Measurements from ENCODE around the gene KIF26A.

KIF26A gene

DNA sequence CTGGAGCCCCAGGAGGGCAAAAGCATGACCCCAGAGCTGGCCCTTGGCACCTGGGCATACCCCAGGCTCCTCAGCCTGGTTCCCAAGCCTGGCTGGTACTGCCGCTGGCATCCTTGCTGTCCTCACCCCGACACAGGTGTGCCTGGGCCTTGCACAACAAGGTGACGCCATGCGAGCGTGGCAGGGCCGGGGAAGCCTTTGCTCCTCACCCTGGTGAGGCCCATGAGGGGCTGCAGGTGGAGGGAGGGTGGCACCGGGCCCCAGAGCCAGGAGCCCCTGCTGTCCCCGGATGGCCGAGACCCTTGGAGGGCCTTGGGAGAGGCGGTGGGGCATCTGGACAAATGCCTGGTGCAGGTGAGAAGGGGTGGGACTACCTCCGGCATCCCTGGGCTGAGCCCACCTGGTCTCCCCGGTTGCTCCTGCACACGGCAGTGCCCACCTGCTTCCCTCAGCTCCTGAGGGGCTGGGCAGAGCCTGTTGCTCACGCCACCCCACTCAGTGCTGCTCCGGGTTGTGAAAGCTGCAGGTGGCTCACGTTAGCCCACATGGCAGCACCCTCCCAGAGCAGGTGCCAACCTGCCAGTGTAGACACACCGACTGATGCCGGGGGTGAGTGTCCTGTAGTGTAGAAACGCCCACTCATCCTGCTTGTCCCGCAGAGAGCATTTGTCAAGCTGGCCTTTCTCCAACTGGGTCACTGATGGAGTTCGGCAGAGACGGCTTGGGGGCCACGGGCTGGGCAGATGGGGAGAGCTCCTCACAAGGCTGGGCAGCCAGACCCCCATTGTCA lies 24.6 kb upstream of the KIF26A start:
- FAIRE-seq, result no peak

DNA sequence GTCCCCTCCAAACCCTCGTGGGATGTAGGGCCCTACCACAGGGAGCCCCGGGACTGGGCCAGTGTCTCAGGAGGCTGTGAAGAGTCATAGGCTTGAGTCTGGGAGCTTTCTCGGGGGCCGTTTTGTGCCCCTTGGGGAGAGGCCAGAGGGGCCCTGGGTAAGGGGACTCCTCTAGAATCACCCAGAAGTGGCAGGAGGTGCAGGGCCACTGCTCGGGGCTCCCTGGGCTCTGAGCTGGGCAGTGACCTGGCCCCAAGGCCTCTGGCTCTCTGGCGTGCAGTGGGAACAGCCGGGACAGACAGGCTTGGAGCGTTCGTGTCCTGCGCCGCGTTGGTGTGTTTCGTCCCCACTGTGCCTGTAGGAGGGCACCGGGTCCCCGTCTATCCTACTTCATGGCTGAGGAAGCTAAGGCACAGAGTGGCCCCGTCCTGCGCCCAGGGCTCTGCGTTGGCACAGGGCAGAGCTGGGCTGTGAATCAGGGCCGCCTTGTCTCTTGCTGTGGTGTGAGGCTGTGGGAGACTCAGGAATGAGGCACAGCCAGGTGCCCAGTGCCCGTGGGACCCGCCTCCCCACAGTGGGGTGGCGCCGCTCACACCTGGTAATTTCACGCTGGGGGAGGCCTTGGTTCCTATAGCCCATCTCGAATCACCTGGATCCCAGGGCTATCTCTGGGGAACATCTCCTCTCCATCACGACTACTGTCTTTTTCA lies 23.8 kb upstream of the KIF26A start:
- no peak for FAIRE-seq

DNA sequence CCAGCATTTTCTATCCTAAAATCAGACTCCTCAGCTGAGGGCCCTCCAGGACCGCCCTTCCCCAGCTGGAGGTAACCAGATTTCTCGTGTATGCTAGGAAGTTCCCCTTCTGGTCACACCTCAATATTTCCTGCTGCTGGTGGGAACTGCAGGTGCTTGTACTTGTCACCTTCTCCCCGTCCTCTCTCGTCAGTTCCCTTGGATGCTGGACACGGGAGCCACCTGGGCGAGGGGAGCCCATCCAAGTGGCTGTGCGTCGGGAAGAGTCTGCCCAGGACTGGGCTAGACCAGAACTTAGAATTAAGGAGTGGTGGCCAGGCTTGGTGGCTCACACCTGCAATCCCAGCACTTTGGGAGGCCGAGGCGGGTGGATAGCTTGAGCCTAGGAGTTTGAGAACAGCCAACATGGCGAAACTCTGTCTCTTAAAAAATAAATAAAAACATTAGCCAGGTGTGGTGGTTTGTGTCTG lies 23.2 kb upstream of the KIF26A start:
- no peak for FAIRE-seq

DNA sequence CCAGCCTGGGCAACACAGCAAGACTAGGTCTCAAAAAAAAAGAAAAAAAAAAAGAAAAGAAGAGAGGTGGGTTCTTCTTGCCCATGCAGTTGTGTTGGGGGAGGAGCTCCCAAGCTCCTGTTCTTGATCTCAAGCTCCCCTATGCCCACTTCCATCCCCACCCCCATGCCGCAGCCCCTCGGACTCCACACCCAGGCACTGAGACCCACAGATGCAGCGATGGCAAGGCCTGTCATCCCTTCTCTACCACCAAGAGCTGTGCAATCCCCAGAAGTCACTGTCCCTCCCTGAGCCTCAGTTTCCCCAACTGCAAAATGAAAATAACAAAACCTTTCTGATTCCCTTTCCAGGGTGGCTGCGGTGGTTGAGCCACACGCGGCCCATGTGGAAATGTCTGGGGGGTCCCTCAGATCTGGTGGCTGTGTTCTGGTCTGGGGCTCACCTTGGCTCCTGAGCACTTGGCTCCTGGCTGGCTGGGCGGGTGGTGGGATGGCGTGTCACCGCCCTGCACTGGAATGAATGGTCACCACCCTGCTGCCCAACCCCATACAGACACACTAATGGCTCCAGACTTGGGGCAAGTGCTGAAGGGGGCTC lies 22.6 kb upstream of the KIF26A start:
- FAIRE-seq, result no peak

DNA sequence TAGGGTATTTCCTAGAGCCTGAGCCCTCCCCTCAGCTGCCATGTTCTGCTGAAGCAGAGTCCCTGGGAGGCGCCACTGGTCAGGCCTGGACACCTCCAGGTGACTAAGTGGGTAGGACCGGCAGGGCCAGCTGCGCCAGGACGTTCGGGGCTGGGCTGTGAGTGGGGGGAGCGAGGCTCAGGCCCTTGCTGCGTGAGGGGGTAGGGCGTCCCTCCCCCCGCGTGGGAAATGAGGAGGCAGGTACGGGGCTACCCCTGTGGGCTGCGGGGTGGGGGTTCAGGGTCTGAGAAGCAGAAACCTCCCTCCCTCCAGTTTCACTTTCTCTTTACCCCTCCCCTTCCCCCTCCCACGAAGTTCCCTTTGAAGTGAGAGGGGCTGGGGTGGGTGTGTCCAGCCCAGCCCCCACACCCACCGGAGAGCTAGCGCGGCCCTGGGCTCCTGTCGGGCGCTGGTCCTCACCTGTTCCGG lies 22.1 kb upstream of the KIF26A start:
- FAIRE-seq, result no peak

DNA sequence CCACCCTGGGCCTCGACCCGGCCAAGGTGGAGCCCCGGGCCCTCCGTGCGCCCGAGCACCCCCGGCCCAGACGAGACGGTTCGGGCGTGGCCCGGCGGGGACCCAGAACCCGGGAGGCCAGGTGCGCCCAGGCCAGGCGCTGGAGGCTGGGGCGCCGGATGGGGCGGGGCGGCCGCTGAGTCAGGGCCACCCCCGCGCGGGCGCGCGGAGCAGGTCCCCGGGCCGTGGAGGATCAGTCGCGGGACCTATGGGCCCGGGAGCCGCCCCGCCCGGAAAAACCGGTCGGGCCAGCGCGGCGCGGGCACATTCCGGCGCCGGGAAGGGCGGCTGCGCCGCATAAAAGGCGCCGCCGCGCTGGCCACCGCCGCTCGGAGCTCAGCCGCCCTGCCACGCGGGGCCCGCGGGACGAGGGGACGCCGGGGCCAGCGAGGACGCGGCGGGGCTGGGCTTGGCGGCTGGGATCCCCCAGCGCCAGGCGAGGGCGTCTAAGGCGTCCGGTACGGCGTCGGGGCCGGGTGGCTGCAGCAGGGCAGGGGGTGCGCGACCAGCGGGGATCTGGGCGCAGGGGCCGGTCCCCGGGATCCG lies 21.5 kb upstream of the KIF26A start:
- FAIRE-seq, result no peak

DNA sequence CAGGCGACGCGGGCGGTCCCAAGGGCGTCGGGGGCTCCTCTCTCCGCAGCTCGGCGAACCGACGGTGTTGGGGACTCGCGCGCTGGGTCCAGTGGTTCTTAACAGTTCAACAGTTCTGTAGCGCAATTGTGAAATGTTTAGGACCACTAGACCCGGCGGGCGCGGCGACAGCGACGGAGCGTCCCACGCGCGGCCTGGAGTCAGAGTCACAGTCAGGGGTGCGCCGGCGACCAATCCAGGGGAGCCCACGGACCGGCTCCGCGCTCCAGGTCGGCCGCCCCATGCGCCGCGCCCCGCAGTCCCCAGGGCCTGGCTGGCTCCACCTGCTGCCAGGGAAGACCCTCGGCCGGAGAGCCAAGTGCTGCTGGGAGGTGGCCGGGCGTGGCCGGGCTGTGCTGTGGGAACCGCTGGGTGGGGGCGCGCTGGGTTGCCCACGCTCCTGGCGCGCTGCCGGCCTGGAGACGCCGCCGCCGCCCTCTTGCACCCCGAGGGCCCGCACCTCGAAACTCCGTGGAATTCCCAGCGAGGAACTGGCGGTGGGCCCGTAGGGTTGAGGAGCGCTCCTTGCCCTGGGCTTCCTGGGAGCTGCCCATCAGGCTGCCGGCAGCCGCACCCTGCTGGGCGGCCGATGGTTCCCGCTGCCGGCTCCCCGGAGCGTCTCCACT lies 20.9 kb upstream of the KIF26A start:
- FAIRE-seq, result no peak

DNA sequence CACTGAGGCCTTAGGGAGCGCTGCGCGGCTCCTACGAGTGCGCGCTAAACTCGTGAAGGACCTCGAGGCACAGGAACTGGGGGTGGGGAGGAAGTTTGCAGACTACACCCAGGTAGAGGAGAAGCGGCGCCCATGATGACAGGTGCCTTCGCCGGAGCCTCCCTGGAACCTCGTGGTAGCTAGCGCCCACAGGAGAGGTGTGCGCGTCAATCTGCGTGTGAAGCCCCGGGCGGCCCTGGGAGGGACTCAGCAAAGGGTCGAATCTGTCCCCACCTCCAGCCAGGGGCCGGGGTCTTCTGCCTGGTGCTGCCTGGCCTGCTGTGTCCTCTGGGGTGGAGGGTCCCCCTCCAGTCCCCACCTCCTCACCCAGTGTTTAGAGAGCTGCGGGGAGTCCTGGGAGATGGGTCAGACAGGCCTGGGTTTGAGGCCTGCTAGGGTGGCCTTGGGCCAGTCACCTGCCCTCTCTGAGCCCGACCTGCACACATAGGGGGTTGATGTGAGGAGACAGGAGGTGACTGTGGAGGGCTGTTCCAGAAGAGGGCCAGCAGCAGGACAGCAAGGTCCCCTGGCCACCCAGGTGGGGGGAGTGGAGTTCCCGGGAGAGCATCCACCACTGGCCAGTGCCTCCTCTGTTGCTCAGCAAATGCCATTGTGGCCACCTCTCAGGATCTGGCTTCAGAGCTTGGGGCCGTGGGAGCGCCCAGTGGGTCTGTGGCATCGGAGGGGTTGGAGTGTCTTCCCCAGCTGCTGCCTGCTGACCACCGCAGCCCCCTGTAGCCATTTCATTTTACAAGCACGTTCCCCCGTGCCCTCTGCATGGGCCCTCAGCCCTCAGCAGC lies 20.2 kb upstream of the KIF26A start:
- no peak for FAIRE-seq

DNA sequence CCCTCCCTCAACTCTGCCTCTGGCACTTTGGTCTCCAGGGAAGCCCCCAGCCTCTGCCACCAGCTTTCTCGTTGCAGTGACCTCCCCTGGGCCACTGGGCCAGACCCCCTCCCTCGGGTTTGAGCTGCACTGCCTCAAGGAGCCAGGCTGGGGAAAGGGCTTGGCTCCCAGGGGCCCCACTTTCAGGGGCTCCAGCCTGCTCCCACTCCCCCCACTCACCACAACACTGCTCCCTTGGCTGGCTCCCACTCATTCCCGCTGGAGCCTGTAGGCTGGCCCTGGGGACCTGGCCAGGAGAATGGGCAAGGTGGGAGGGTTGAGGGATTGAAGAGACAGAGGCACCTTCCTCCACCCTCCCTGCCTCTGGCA lies 19.3 kb upstream of the KIF26A start:
- FAIRE-seq, result no peak

DNA sequence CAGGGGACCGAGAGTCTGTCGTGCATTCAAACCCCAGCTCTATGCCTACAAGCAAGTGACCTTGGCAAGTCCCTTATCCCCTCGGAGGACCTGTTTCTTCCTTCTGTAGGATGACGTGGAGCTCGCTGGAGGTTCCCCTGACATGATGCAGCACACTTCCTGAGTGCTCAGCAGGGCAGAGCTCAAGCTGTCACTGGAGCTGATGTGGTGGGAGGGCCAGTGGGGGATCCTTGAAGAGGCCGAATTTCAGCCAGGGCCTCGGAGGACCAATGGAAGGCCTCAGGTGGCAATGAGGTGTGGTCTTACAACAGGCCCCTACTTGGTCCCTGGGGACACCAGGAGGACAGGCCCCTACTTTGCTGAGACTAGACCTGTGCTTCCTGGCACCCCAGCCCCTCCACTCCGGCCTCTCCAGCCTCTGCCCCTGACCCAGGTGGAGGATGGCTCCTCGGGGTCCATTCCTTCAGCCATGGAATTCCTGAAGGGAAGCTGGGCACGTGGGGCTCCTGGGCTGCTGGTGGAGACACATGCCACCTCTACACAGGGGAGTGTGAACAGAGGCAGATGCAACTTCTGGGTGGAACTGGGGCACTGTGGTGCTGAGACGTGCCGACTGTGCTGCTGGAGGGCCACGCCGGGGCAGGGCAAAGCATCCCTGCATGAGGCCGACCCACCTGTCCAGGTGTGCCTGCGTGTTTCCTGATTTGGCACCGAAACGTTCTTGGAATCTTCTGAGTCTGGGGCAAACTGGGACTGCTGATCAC lies 18.7 kb upstream of the KIF26A start:
- no peak for FAIRE-seq

DNA sequence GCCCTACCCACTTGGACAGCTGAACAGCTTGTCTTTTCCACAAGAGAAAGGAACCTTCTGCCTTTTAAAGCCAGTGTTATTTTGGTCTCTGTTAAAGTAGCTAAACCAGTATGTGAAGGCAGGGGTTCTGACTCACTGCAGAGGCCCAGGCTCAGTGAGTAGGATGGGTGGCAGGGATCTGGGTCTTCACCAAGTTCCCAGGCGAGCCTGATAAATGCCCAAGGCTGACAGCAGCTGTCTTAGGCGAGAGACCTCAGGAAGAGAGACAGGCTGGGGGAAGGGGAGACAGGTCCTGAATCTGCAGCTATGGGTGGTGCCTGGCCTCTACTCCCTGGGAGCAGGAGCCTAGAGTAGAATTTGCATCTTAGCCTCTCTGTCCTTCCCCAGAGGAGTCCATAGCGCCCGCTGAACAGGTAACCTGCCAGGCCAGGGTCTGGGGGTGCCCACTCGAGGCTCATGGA lies 18.1 kb upstream of the KIF26A start:
- FAIRE-seq, result no peak

DNA sequence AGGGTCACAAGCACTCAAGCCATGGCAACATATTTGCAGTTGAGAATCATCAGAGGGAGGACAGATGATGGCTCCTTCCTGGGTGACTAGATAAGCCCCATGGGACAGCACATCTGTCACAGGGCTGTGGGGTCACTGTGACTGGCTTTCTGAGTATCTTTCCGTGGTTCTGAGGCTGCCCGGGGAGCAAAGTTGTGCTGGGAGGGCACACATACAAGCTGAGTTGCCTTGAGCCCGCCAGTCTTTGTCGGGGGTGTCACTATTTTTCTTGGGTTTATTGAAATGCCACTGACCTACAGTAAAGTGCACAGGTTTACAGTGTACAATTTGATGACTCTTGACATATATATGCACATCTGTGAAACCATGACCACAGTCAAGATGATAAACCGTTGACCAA lies 17.2 kb upstream of the KIF26A start:
- no peak for FAIRE-seq

DNA sequence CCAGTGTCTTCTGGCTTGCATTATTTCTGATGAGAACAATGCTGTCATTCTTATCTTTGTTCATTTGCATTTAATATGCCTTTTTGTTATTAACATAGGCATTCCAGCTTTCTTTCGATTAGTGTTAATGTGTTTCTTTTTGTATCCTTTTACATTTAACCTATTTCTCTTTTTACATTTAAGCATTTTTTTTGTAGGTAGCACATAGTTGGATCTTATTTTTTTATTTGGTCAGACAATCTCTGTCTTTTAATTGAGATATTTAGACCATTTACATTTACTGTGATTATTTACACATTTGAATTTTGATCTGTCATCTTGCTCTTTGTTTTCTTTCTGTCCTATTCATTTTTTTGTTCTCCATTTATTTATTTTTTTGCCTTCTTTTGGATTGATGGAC lies 14.5 kb upstream of the KIF26A start:
- no peak for FAIRE-seq

DNA sequence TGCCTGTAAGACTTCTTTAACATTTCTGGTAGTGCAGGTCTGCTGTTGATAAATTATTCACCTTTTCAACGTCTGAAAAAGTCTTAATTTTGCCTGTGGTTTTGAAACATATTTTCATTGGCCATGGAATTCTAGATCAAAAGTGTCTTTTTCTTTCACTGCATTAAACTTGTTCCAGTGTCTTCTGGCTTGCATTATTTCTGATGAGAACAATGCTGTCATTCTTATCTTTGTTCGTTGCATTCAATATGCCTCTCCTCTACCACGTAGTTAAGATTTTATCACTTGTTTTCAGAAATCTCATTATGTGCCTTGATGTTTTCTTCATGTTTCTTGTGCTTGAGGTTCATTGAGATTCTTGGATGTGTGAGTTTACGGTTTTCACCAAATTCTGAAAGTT lies 13.4 kb upstream of the KIF26A start:
- no peak for FAIRE-seq

DNA sequence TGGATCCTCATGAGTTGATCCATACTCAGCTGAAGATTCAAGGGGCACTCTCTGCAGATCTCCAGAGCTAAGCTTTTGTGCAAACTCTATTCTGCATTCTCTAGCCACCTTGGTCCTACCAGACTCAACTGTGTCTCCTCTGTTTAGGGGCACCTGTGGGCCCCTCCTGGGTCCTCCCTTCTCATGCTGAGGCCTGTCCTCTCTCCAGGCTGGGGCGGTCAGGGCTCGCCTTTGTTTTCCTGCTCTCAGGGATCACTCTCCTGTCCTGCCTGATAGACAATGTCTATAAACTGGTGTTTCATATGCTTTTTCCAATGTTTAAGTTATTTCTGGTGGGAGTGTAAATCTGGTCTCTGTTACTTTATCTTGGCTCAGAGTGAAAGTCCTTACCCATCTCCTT lies 11.6 kb upstream of the KIF26A start:
- FAIRE-seq, result no peak

DNA sequence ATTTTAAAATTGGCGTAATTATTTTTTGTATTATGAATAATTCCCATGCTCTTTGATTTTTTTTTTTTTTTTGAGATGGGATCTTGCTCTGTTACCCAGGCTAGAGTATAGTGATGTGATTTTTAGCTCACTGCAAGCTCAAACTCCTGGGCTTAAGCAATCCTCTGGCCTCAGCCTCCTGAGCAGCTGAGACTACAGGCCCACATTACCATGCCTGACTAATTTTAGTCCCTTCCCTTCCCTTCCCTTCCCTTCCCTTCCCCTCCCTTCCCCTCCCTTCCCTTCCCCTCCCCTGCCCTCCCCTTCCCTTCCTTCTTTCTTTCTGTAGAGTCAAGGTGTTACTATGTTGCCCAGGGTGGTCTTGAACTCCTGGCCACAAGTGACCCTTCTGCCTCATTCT lies 9.4 kb upstream of the KIF26A start:
- FAIRE-seq, result no peak

DNA sequence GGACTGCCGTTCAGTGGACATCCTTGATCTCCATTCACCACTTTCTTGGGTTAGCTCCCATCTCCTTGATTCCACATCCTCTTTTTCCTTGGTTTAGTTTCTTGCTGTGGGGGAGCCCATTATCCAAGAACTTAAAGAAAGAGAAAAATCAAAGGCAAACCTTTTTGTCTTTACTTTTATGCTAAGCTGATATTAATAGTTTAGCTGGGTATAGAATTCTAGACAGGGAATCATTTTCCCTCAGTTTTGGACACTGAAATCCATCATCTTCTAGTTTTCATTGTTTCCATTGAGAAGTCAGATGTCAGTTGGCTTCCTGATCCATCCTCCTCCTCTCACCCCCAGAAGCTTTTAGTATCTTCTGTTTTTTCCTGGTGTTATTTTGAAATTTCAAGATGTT lies 8.8 kb upstream of the KIF26A start:
- FAIRE-seq, result no peak

DNA sequence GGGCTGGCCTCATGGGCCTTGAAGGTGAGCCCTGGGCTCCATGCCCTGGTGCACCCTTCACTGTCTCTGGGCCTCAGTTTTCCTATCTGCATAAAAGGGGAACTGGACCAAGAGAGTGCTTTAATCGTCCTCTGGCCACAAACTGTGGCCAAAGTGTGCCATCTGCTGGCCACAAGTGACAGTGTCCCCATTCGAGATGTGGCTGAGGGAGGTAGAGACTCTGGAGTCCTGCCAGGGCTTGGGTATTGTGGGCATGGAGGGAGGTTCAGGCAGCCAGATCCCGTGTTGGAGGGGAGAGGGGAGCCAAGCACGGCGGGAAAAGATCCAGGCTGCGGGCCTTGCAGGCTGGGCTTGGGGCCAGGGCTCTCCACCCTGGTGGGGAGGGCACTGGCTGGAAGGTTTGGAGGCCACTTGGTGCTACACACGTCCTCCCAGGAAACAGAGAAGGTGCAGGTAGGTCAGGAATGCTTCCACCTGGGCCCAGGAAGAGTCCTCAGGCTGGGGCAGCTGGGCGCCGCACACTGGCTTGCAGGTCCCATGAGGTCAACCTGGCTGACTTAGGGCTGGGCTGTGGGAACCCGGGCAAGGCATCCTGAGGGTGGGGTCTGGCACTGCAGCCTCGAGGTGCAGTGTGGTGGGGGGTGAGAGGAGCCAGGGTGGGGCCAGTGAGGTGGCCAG lies 7.3 kb upstream of the KIF26A start:
- FAIRE-seq, result no peak

DNA sequence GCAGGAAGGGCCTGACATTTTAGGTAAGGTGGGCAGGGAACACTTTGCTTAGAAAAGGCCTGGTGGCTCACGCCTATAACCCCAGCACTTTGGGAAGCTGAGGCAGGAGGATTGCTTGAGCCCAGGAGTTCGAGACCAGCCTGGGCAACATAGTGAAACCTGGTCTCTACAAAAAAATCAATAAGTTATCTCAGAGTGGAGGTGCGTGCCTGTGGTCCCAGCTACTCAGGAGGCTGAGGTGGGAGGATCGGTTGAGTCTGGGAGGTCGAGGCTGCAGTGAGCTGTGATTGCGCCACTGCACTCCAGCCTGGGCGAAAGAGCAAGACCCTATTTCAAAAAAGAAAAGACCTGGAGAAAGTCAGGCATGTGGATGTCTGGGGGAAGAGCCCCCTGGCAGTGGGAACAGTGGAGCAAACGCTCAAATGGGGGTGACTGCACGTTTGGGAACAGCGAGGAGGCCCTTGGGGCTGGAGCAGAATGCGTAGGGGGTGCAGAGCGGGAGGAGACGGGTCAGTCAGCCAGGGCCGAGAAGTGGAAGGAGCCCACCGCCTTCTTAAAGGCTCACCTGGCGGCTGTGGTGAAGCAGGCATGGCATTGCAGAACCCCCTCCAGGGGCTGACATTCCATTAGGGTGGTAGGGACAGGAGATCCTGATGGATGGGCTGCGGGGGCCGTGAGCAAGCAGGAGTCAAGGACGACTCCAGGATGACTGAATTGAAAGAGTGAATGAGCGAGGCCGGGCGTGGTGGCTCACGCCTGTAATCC lies 6.2 kb upstream of the KIF26A start:
- FAIRE-seq, result no peak

DNA sequence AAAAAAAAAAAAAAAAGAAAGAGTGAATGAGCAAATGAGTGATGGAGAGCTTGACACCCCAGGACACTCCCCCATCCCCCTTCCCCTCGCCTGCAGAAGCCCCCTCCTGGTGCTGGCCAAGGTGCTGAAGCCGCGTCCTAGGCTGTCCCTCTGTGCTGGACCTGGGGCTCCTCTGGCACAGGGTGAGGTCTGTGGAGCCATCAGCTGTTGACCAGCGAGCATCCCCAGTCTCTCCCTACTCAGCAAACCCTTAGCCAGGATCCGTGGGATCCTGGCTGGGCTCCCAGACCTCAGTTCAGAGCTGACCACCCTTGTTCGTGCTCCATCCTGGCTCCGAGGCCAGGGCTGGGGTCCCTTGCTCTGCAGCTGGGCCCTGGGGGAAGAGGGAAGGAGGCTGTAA lies 5.4 kb upstream of the KIF26A start:
- FAIRE-seq, result no peak
